GM10248 (cell line): ENCODE data around the gene CHD9NB.

Experiments used
- CTCF ChIA-PET: fragments of 300-600 bp; sonication (Branson Sonifier 250); formaldehyde crosslinking; extraction: SDS; loops from one replicate; lab custom pipeline; 2021; ENCODE audit warnings: antibody characterized with exemption; lab: Yijun Ruan, JAX
- POLR2A ChIA-PET: fragments of 350-650 bp; sonication (Branson Sonifier 250); formaldehyde crosslinking; extraction: SDS; loops from one replicate; lab custom pipeline; 2020; ENCODE audit warnings: antibody characterized with exemption; lab: Yijun Ruan, JAX
- DNase-seq: peaks from one replicate; pipeline ENCODE4 v3.0.0; 2012; ENCODE audit errors: extremely low spot score
- TF ChIP-seq, protein P1 (sequence below): IDR thresholded peaks from 2 replicates; pipeline ENCODE4 v1.5.1; 2012; ENCODE audit warnings: mild to moderate bottlenecking, low read depth; ENCODE audit errors: extremely low read depth, missing control alignments, control extremely low read depth

CHD9NB gene

DNA sequence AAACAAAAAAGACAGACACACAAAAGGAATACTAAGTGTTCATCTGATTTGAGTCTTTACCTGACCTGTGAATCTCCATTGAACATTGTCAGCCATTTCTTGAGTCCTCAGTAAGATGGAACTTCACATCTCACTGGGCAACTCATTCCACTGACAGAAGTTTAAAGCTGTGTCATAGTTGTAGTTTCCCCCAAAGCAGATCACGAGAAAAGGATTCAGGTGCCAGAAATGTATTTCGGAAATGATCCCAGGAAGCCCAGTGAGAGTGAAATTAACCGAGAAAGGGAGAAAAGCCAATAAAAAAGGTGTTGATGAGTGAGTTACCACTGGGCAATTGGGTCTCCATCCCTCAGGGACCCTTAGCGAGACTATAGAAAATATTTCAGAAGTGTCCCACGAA lies 8.6 kb upstream of the CHD9NB start:
- POLR2A ChIA-PET, result no interaction called here

DNA sequence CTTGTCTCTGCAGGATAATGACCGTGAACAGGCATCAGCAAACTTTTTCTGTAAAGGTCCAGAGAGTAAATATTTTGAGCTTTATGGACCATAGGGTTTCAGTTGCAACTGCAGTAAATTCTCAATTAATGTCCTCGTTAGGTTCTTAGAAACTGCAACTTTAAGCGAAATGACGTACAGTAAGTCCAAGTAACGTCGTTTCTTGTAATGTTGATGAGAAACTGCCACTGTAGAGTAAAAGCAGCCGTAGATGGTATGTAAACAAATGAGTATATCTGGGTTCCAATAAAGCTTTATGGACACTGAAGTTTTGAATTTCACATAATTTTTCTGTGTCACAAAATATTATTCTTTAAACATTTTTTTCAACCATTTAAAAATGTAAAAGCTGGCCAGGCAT lies 7.0 kb upstream of the CHD9NB start:
- ChIA-PET POLR2A (no interaction called here), CTCF (interaction anchor here (1.1 to 3.6 kb wide), 4 partner anchors 32 to 148 kb away, joined by 3 to 23 read pairs (median 6); no protein-coding TSS in a partner anchor)
- TF ChIP-seq, protein P1, sequence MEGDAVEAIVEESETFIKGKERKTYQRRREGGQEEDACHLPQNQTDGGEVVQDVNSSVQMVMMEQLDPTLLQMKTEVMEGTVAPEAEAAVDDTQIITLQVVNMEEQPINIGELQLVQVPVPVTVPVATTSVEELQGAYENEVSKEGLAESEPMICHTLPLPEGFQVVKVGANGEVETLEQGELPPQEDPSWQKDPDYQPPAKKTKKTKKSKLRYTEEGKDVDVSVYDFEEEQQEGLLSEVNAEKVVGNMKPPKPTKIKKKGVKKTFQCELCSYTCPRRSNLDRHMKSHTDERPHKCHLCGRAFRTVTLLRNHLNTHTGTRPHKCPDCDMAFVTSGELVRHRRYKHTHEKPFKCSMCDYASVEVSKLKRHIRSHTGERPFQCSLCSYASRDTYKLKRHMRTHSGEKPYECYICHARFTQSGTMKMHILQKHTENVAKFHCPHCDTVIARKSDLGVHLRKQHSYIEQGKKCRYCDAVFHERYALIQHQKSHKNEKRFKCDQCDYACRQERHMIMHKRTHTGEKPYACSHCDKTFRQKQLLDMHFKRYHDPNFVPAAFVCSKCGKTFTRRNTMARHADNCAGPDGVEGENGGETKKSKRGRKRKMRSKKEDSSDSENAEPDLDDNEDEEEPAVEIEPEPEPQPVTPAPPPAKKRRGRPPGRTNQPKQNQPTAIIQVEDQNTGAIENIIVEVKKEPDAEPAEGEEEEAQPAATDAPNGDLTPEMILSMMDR, result no peak
- no peak for DNase-seq

More for the DNA sequence above, 8.6 kb upstream of the CHD9NB start:
- peak; percentile 35 for DNase-seq
- TF ChIP-seq, protein P1, result no peak
- CTCF ChIA-PET, result interaction anchor here (0.7 to 2.0 kb wide), 5 partner anchors 19 to 222 kb away, joined by 3 to 5 read pairs (median 5); no protein-coding TSS in a partner anchor

DNA sequence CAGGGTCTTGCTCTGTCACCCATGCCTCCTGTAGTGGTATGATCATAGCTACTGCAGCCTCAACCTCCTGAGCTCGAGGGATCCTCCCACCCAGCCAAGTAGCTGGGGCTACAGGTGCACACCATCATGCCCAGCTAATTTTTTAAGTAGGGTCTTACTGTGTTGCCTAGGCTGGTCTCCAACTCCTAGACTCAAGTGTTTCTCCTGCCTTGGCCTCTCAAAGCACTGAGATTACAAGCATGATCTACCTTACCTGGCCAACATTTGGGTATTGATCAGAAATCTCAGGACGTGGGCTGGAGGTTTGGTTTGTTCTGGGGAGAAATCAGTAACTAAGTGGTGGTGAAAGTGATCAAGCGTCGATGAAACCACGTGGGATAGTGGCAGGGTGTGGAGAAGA lies 6.2 kb upstream of the CHD9NB start:
- TF ChIP-seq, protein P1, result no peak
- ChIA-PET CTCF (interaction anchor here (1.1 to 5.5 kb wide), 7 partner anchors 14 to 157 kb away, joined by 3 to 25 read pairs (median 4); no protein-coding TSS in a partner anchor), POLR2A (interaction anchor here (0.6 kb wide), 1 partner anchor 17 kb away, joined by 3 read pairs; no protein-coding TSS in a partner anchor)
- no peak for DNase-seq

DNA sequence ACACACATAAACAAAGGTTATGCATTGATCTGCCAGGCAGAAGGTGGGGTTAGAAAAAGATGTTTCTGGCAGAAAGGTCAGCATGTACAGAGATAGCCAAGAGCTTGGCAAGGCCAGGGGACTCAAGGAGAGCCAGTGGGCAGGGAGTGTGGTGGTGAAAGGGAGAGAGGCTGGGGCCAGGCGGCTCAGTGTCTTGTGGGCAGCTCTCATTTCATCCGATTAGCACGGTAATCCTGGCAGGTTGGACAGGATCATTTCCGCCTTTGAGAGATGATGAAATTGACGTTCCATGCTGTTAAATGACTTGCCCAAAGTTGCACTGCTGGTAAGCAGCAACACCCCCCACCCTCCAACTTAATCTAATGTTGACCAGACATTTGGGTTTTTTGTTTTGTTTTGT lies 5.7 kb upstream of the CHD9NB start:
- ChIA-PET POLR2A (interaction anchor here (0.6 to 1.1 kb wide), 2 partner anchors 17 to 162 kb away, joined by 3 read pairs; no protein-coding TSS in a partner anchor), CTCF (interaction anchor here (1.0 to 5.5 kb wide), 11 partner anchors 14 to 157 kb away, joined by 3 to 25 read pairs (median 4); no protein-coding TSS in a partner anchor)
- TF ChIP-seq, protein P1, result no peak
- no peak for DNase-seq

DNA sequence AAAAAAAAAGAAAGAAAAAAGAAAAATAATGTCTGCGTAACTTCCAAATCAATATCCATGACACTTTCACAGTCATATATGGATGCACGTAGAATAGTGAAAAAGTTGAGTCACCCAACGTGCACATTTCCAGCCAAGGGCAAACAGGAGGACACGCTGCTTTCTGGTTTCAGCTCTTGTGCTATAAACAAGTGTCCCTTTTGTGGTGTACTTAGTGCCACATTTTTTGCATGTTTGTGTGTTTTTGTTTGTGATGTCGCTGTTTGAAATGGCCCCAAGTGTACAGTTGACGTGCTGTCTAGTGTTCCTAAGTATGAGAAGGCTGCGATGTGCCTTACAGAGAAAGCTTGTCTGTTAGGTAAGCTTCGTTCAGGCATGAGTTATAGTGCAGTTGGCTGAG lies 5.0 kb upstream of the CHD9NB start:
- ChIA-PET POLR2A (interaction anchor here (0.5 to 1.1 kb wide), 2 partner anchors 38 to 163 kb away, joined by 3 to 8 read pairs; no protein-coding TSS in a partner anchor), CTCF (interaction anchor here (1.0 to 5.5 kb wide), 11 partner anchors 13 to 158 kb away, joined by 3 to 25 read pairs (median 4); no protein-coding TSS in a partner anchor)
- DNase-seq, result no peak
- TF ChIP-seq, protein P1, result no peak

DNA sequence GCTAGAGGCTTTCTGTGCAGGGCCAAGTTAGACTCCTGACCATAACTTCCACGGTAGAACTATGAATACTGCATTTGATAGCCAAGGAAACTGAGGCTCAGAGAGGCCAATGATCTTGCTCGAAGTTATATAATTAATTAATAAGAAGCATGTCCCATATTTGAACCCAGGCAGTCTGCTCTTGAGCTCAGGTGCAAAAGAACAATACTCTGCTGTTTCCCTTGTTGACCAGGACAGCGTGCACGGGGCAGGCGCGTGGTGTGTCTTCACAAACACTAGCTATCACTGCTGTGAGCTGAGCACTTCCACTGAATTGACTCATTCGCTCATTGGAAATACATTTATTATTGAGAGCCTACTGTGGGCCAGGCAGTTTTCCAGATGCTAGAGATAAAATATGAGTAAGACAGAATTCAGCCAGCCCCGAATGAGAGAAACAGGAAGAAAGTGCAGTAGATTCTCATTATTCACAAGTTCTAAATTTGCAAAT lies 3.7 kb upstream of the CHD9NB start:
- DNase-seq, result no peak
- CTCF ChIA-PET, result interaction anchor here (0.9 to 5.5 kb wide), 12 partner anchors 8 to 242 kb away, joined by 3 to 36 read pairs (median 14); no protein-coding TSS in a partner anchor
- POLR2A ChIA-PET, result interaction anchor here (0.6 kb wide), 1 partner anchor 10 kb away, joined by 3 read pairs; no protein-coding TSS in a partner anchor
- TF ChIP-seq, protein P1, result no peak
